ENCODE data around the gene SMPX.

Gene SMPX

GRCh38 chrX:21715825-21716224, 42.1 kb downstream of the SMPX start:
- no peak overlapping the region for H3K4me2 ChIP-seq (ENCODE audit: low read depth, low read length, poor library complexity, severe bottlenecking)
- H2AFZ ChIP-seq (ENCODE audit: low read depth, low read length, severe bottlenecking), result no peak overlapping the region
- H3K9ac ChIP-seq (ENCODE audit: low read length), result no peak overlapping the region
- H3K9me3 ChIP-seq (ENCODE audit: insufficient read depth, low read length), result no peaks in the 10 kb centered on the region
- H3K79me2 ChIP-seq (ENCODE audit: insufficient read depth, low read length), result no peaks in the 10 kb centered on the region
- no peaks in the 10 kb centered on the region for H4K20me1 ChIP-seq (ENCODE audit: low read depth, low read length)
- H3F3A ChIP-seq (ENCODE audit: insufficient read depth), result no peaks in the 10 kb centered on the region
- TF ChIP-seq EZH2phosphoT487 (conservative IDR thresholded peaks at IDR 0.05; ENCODE audit: low read length), result no peak
- TF ChIP-seq CTCF (IDR thresholded peaks at IDR 0.05; ENCODE audit: insufficient read depth, low read length, poor library complexity, severe bottlenecking), result no peak
- H3K36me3 ChIP-seq (ENCODE audit: low read length), result no peaks in the 10 kb centered on the region
- H3K27me3 ChIP-seq (ENCODE audit: low read length), result no peaks in the 10 kb centered on the region
- H3K27ac ChIP-seq (ENCODE audit: low read depth, low read length), result no peak overlapping the region
- H3K4me3 ChIP-seq (ENCODE audit: insufficient read depth, low read length, poor library complexity, severe bottlenecking), result no peak overlapping the region
- H3K9me2 ChIP-seq (replicated peaks; ENCODE audit: insufficient read depth, low read length), result no peaks in the 10 kb centered on the region

- Histone ChIP-seq H3K4me2 (ENCODE audit: low read depth, low read length, poor library complexity, severe bottlenecking) (no peak overlapping the region), H3K36me3 (ENCODE audit: low read length) (no peaks in the 10 kb centered on the region), H3K9me3 (ENCODE audit: insufficient read depth, low read length) (no peaks in the 10 kb centered on the region), H3K4me3 (ENCODE audit: insufficient read depth, low read length, poor library complexity, severe bottlenecking) (no peak overlapping the region), H4K20me1 (ENCODE audit: low read depth, low read length) (no peaks in the 10 kb centered on the region), H3K79me2 (ENCODE audit: insufficient read depth, low read length) (no peaks in the 10 kb centered on the region), H3K9me2 (replicated peaks; ENCODE audit: insufficient read depth, low read length) (no peaks in the 10 kb centered on the region), H3K9ac (ENCODE audit: low read length) (no peak overlapping the region), H2AFZ (ENCODE audit: low read depth, low read length, severe bottlenecking) (no peak overlapping the region), H3K27ac (ENCODE audit: low read depth, low read length) (no peak overlapping the region), H3K27me3 (ENCODE audit: low read length) (no peaks in the 10 kb centered on the region), H3F3A (ENCODE audit: insufficient read depth) (no peaks in the 10 kb centered on the region)
- TF ChIP-seq EZH2phosphoT487 (conservative IDR thresholded peaks at IDR 0.05; ENCODE audit: low read length) (no peak), CTCF (IDR thresholded peaks at IDR 0.05; ENCODE audit: insufficient read depth, low read length, poor library complexity, severe bottlenecking) (no peak)
These were observed 42.6 kb downstream of the SMPX start for GRCh38 chrX:21715337-21715736.

GRCh38 chrX:21711848-21712197, 46.1 kb downstream of the SMPX start:
- no peaks in the 10 kb centered on the region for H3K79me2 ChIP-seq (ENCODE audit: insufficient read depth, low read length)
- no peaks in the 10 kb centered on the region for H3K27me3 ChIP-seq (ENCODE audit: low read length)
- no peak overlapping the region for H2AFZ ChIP-seq (ENCODE audit: low read depth, low read length, severe bottlenecking)
- H3K4me3 ChIP-seq (ENCODE audit: insufficient read depth, low read length, poor library complexity, severe bottlenecking), result no peak overlapping the region
- H3K9ac ChIP-seq (ENCODE audit: low read length), result no peak overlapping the region
- no peaks in the 10 kb centered on the region for H3F3A ChIP-seq (ENCODE audit: insufficient read depth)
- TF ChIP-seq CTCF (IDR thresholded peaks at IDR 0.05; ENCODE audit: insufficient read depth, low read length, poor library complexity, severe bottlenecking), result no peak
- no peak for TF ChIP-seq EZH2phosphoT487 (conservative IDR thresholded peaks at IDR 0.05; ENCODE audit: low read length)
- no peak overlapping the region for H3K4me2 ChIP-seq (ENCODE audit: low read depth, low read length, poor library complexity, severe bottlenecking)
- no peaks in the 10 kb centered on the region for H3K9me3 ChIP-seq (ENCODE audit: insufficient read depth, low read length)
- H4K20me1 ChIP-seq (ENCODE audit: low read depth, low read length), result no peaks in the 10 kb centered on the region
- H3K9me2 ChIP-seq (replicated peaks; ENCODE audit: insufficient read depth, low read length), result no peaks in the 10 kb centered on the region
- H3K27ac ChIP-seq (ENCODE audit: low read depth, low read length), result no peak overlapping the region
- H3K36me3 ChIP-seq (ENCODE audit: low read length), result no peaks in the 10 kb centered on the region
